Lower lobe of right lung (tissue), 2 donors: Measurements from ENCODE around the gene MYO1B. TPM values are rescaled to one million over a fixed set of nuclear protein-coding genes. Genes with fewer than 3 reads are reported as not detected.

Experiments
- ATAC-seq, 2 donors: fragments of 200-7000 bp; cut with Tn5 transposase; one replicate each; pipeline ENCODE4 v1.9.1; 2020 to 2022; ENCODE audit warnings: mild to moderate bottlenecking in 2 of 2, moderate library complexity in 2 of 2
- DNase-seq: peaks from one replicate; pipeline ENCODE4 v3.0.0-alpha.2; 2020
- H3K27ac ChIP-seq: fragments of 200-600 bp; one replicate; pipeline ENCODE4 v1.8.0; 2022
- H3K27me3 ChIP-seq: fragments of 200-600 bp; one replicate; pipeline ENCODE4 v1.8.0; 2022; ENCODE audit warnings: low read depth
- H3K36me3 ChIP-seq: fragments of 200-600 bp; one replicate; pipeline ENCODE4 v1.8.0; 2022; ENCODE audit warnings: mild to moderate bottlenecking
- H3K4me1 ChIP-seq: fragments of 200-600 bp; one replicate; pipeline ENCODE4 v1.8.0; 2022
- H3K4me3 ChIP-seq: fragments of 200-600 bp; one replicate; pipeline ENCODE4 v1.8.0; 2022; ENCODE audit warnings: mild to moderate bottlenecking
- H3K9me3 ChIP-seq: fragments of 200-600 bp; one replicate; pipeline ENCODE4 v1.8.0; 2022
- intact Hi-C: fragments of 100-400 bp; cut with DNase I; formaldehyde crosslinking; loops from one replicate; pipeline ENCODE4 v1.11.0; 2022
- total RNA-seq: library from RNA; stranded (reverse); fragmentation: NEBNext Ultra II Directional; extraction: Animal tissue kit (Norgen Biotek cat#: 25700); gene quantifications from one replicate; pipeline ENCODE4 v1.2.1, GENCODE V29; 2021
- TF ChIP-seq, protein P1 (sequence below): fragments of 200-600 bp; IDR thresholded peaks from one replicate; pipeline ENCODE4 v1.8.0; 2022; ENCODE audit warnings: antibody characterized with exemption, mild to moderate bottlenecking
- donor health status: DM: no; HTN: yes; CAD: no; lungs with severe emphysema.

The MYO1B gene
- total RNA-seq, 1 donor from 2014 or later, result 123 TPM

GRCh38 chr2:191292869-191293268, 47.7 kb downstream of the MYO1B start:
- ATAC-seq (no peak), DNase-seq (no peak)
- Histone ChIP-seq H3K36me3 (no peaks in the 10 kb centered on the region), H3K27me3 (no peaks in the 10 kb centered on the region), H3K4me3 (no peak overlapping the region), H3K4me1 (peaks cover 43% of the 10 kb centered on the region), H3K27ac (no peak overlapping the region), H3K9me3 (no peaks in the 10 kb centered on the region)
- intact Hi-C loops, result no loop called here
- TF ChIP-seq, protein P1, sequence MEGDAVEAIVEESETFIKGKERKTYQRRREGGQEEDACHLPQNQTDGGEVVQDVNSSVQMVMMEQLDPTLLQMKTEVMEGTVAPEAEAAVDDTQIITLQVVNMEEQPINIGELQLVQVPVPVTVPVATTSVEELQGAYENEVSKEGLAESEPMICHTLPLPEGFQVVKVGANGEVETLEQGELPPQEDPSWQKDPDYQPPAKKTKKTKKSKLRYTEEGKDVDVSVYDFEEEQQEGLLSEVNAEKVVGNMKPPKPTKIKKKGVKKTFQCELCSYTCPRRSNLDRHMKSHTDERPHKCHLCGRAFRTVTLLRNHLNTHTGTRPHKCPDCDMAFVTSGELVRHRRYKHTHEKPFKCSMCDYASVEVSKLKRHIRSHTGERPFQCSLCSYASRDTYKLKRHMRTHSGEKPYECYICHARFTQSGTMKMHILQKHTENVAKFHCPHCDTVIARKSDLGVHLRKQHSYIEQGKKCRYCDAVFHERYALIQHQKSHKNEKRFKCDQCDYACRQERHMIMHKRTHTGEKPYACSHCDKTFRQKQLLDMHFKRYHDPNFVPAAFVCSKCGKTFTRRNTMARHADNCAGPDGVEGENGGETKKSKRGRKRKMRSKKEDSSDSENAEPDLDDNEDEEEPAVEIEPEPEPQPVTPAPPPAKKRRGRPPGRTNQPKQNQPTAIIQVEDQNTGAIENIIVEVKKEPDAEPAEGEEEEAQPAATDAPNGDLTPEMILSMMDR, result no peak

GRCh38 chr2:191295088-191295487, 49.9 kb downstream of the MYO1B start:
- no peak for DNase-seq
- no peaks in the 10 kb centered on the region for H3K9me3 ChIP-seq
- no peaks in the 10 kb centered on the region for H3K36me3 ChIP-seq
- no peak overlapping the region for H3K4me3 ChIP-seq
- no peak overlapping the region for H3K27ac ChIP-seq
- no peaks in the 10 kb centered on the region for H3K27me3 ChIP-seq
- H3K4me1 ChIP-seq, result peaks cover 43% of the 10 kb centered on the region
- TF ChIP-seq, protein P1, result no peak
- intact Hi-C loops, result no loop called here
- ATAC-seq, result no peak

DNA sequence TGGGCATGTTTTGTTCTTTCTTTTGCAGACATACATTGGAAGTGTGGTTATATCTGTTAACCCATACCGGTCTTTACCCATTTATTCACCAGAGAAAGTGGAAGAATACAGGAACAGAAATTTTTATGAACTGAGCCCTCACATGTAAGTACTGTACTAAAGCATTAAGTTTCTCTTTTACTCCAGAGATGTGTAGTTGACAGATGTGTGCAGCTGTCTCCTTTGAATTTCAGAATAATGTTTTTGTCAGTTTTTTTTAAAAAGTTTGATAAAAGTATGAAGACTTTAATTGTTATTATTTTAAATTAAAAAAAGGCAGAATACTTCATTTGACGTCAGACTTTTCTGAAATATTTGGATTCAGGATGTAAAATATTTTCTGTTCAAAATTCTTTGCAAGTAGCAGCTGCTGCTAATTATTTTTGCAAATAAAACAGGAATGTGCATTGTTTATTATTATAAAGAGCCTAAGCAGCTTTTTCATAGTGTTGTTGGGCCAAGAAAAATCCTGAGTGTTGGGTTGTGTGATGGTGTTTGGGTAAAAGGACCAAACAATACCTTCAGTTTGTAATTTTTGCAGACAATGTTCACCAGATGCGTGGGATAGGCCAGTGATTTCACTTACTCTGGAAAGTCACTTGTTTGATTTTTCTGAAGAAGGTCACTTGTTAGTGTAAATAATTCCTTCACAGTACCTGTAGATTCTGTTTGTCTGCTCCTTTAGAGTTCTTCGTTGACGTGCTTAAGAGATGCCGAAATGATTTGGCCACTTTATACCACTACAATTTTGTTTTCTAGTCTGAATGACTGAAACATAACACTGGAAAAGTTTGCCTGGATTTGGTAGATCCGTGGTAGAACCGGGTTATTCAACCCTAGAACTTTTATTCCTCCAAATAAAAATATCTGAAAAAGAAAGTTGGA, 51.1 kb downstream of the MYO1B start:
- Histone ChIP-seq H3K36me3 (no peaks in the 10 kb centered on the region), H3K9me3 (no peaks in the 10 kb centered on the region), H3K4me3 (no peak overlapping the region), H3K4me1 (peaks cover 31% of the 10 kb centered on the region), H3K27ac (no peak overlapping the region), H3K27me3 (no peaks in the 10 kb centered on the region)
- DNase-seq (no peak), ATAC-seq (peak; percentile 29 to 81)
- intact Hi-C loops, result no loop called here
- TF ChIP-seq, protein P1, result no peak

- Histone ChIP-seq H3K4me1 (peaks cover 29% of the 10 kb centered on the region), H3K27ac (no peak overlapping the region), H3K36me3 (no peaks in the 10 kb centered on the region), H3K9me3 (no peaks in the 10 kb centered on the region), H3K27me3 (no peaks in the 10 kb centered on the region), H3K4me3 (no peak overlapping the region)
- TF ChIP-seq, protein P1, result no peak
- ATAC-seq, result peak in 1 of 2 donors; percentile 27
- no peak for DNase-seq
- intact Hi-C loops, result no loop called here
These were observed 51.8 kb downstream of the MYO1B start for GRCh38 chr2:191297033-191297432.

DNA sequence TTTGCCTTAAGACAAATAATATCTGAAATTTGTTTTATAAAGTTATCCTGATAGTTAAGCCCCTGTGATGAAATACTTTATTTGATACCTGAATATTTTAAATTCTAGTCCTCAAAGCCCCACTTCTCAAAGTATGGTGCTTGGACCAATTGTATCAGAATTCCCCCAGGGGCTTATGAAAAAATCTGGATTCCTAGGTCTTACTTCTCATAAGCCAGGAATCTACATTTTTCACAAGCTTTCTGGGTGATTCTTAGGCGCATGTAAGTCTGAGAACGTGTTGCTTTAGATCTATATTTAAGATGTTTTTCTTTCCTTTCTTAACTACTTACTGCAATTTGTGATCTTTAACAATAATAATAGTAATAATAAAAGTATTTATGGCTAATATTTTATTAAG, 53.1 kb downstream of the MYO1B start:
- intact Hi-C loops, result no loop called here
- no peaks in the 10 kb centered on the region for H3K9me3 ChIP-seq
- H3K4me3 ChIP-seq, result no peak overlapping the region
- H3K27me3 ChIP-seq, result no peaks in the 10 kb centered on the region
- ATAC-seq (no peak), DNase-seq (no peak)
- H3K4me1 ChIP-seq, result peaks cover 38% of the 10 kb centered on the region
- TF ChIP-seq, protein P1, result no peak
- H3K36me3 ChIP-seq, result no peaks in the 10 kb centered on the region
- no peak overlapping the region for H3K27ac ChIP-seq
